ENCODE results near the gene POU3F1. TPM values are rescaled to one million over a fixed set of nuclear protein-coding genes. Genes with fewer than 3 reads are reported as not detected.
A peak's percentile ranks its signal among the peaks of the same experiment; 100 is the strongest.

Gene POU3F1
- total and polyA plus RNA-seq, 4 donors, result 0.04 to 0.20 (median 0.17) TPM

- ATAC-seq (ENCODE audit: insufficient read depth, low FRiP score) (no peak), DNase-seq (peak in 1 of 3 donors; percentile 32)
- Histone ChIP-seq H3K36me3 (ENCODE audit: control insufficient read depth in 4 of 4, insufficient read depth in 4 of 4, low read length in 4 of 4) (no peaks in the 10 kb centered on the region), H3K9me3 (ENCODE audit: control insufficient read depth in 4 of 4, insufficient read depth in 3 of 4, low read length in 3 of 4) (no peaks in the 10 kb centered on the region), H3K27me3 (ENCODE audit: control insufficient read depth in 3 of 3, insufficient read depth in 3 of 3, low read length in 2 of 3) (no peaks in the 10 kb centered on the region), H3K27ac (ENCODE audit: low read depth in 1 of 2, low read length in 1 of 2) (peak overlapping the region in 1 of 2 donors; percentile 43), H3K4me1 (ENCODE audit: control insufficient read depth in 5 of 5, insufficient read depth in 5 of 5, low read length in 5 of 5) (peaks cover 0 to 44% (median 27%) of the 10 kb centered on the region in 5 donors), H3K9ac (ENCODE audit: insufficient read depth in 1 of 2, low read length in 2 of 2) (peak overlapping the region in 1 of 2 donors; percentile 76), H3K4me3 (peak overlapping the region; percentile 63)
- TF ChIP-seq, protein P1, sequence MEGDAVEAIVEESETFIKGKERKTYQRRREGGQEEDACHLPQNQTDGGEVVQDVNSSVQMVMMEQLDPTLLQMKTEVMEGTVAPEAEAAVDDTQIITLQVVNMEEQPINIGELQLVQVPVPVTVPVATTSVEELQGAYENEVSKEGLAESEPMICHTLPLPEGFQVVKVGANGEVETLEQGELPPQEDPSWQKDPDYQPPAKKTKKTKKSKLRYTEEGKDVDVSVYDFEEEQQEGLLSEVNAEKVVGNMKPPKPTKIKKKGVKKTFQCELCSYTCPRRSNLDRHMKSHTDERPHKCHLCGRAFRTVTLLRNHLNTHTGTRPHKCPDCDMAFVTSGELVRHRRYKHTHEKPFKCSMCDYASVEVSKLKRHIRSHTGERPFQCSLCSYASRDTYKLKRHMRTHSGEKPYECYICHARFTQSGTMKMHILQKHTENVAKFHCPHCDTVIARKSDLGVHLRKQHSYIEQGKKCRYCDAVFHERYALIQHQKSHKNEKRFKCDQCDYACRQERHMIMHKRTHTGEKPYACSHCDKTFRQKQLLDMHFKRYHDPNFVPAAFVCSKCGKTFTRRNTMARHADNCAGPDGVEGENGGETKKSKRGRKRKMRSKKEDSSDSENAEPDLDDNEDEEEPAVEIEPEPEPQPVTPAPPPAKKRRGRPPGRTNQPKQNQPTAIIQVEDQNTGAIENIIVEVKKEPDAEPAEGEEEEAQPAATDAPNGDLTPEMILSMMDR (IDR thresholded peaks at IDR 0.05; ENCODE audit: control extremely low read depth, extremely low read depth), result no peak
- 5 to 9% methylated on average over 26 of the region's 26 CpGs for WGBS, 2 donors
These were observed 42.1 kb downstream of the POU3F1 start for GRCh38 chr1:38004284-38005108.

DNA sequence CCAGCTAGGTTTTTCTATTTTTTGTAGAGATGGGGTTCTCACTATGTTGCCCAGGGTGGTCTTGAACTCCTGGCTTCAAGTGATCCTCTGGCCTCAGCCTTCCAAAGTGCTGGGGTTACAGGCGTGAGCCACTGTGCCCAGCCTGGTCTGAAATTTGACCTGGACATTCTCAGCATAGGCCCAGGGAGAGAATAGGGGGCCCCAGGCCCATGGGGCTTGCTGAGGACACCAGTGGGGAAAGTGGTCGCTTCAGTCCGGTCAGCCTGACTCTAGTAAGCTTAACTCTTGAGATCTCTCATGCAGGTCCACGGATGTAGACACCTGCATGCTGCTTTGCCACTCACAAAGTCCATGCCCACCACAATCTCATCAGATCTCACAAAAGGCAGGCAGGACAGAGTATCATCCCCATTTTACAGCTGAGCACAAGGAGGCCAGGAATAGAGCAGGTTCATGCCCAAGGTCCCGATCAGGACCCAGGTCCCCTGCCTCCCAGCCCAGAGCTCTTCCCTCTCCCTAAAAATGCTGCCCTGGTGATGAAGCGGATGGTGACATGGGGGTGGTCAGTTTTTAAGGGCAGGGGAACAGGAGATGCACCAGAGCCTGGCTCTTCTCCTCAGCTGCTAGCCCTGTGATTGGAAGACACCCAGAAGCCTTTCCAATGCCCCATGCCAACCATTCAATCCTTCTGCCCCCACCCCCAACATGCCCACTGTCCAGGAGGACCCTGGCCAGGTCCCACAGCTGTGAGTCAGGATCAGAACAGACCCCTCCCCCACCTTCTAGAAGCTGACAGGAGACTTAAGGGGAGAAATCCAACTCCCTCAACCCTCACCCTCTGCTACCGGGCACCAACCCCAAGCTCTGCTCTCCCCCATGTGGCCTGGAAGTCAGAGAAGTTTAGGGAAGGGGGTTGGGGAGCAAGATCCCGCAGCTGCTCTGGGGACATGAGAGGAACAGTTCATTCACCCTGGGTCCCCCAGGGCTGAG lies 43.0 kb downstream of the POU3F1 start:
- TF ChIP-seq, protein P1 (IDR thresholded peaks at IDR 0.05; ENCODE audit: control extremely low read depth, extremely low read depth), result no peak
- H3K36me3 ChIP-seq (ENCODE audit: control insufficient read depth in 4 of 4, insufficient read depth in 4 of 4, low read length in 4 of 4), result peaks cover 0 to 3% (median 1%) of the 10 kb centered on the region in 4 donors
- peaks cover 0 to 54% (median 34%) of the 10 kb centered on the region in 5 donors for H3K4me1 ChIP-seq (ENCODE audit: control insufficient read depth in 5 of 5, insufficient read depth in 5 of 5, low read length in 5 of 5)
- H3K9ac ChIP-seq (ENCODE audit: insufficient read depth in 1 of 2, low read length in 2 of 2), result no peak overlapping the region
- peaks cover 0 to 2% (median 0%) of the 10 kb centered on the region in 4 donors for H3K9me3 ChIP-seq (ENCODE audit: control insufficient read depth in 4 of 4, insufficient read depth in 3 of 4, low read length in 3 of 4)
- peak overlapping the region; percentile 63 for H3K4me3 ChIP-seq
- 70 to 80% methylated on average over 8 of the region's 8 CpGs for WGBS, 2 donors
- ATAC-seq (ENCODE audit: insufficient read depth, low FRiP score) (no peak), DNase-seq (no peak)
- H3K27ac ChIP-seq (ENCODE audit: low read depth in 1 of 2, low read length in 1 of 2), result peak overlapping the region in 1 of 2 donors; percentile 9
- H3K27me3 ChIP-seq (ENCODE audit: control insufficient read depth in 3 of 3, insufficient read depth in 3 of 3, low read length in 2 of 3), result no peaks in the 10 kb centered on the region

DNA sequence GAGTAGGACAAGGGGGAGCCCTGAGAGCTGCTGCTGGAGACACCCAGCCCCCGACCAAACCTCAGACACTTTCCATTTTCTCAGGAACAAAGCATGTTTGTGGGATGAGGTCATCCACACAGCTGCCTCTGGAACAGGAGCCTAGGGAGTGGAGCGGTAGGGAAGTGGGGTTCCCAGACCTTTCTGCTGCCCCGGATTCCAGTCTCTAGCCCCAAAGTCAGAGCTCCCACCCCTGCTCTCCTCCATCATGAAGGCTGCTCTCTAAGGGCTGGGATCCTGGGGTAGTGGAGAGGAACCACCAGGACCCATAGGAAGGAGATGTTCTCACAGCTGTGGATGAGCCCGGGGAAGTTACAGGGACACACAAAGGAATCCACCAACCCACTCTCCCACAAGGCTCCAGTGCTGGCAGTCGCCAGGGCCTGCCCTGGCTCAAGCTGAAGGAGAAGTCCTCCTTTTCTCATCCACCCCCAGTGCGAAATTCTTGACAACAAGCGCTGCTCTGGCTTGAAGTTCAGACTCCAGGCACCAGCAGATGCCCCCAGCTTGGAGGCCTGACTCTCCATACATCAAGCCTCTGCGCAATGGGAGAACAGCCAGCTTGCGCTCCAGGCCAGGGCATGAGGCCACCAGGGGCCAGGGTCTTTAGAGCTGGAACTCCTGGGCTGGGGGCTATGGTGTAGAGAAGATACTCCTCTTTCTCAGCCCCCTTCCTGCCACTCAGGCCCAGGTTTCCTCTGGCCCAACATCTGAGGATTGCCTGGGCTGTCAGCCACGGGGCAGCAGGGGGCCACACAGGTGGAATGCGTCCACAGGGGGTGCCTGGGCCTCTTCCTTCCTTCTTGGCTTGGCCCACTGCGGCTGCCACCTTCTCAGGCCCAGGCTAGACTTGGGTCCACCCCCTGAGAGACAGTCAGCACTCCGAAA lies 45.8 kb downstream of the POU3F1 start:
- Histone ChIP-seq H3K4me3 (no peak overlapping the region), H3K27ac (ENCODE audit: low read depth in 1 of 2, low read length in 1 of 2) (peak overlapping the region; percentile 75 to 95), H3K36me3 (ENCODE audit: control insufficient read depth in 4 of 4, insufficient read depth in 4 of 4, low read length in 4 of 4) (peaks cover 0 to 10% (median 8%) of the 10 kb centered on the region in 4 donors), H3K9ac (ENCODE audit: insufficient read depth in 1 of 2, low read length in 2 of 2) (no peak overlapping the region), H3K27me3 (ENCODE audit: control insufficient read depth in 3 of 3, insufficient read depth in 3 of 3, low read length in 2 of 3) (no peaks in the 10 kb centered on the region), H3K4me1 (ENCODE audit: control insufficient read depth in 5 of 5, insufficient read depth in 5 of 5, low read length in 5 of 5) (peaks cover 0 to 64% (median 35%) of the 10 kb centered on the region in 5 donors), H3K9me3 (ENCODE audit: control insufficient read depth in 4 of 4, insufficient read depth in 3 of 4, low read length in 3 of 4) (peaks cover 0 to 2% (median 0%) of the 10 kb centered on the region in 4 donors)
- TF ChIP-seq, protein P1 (IDR thresholded peaks at IDR 0.05; ENCODE audit: control extremely low read depth, extremely low read depth), result no peak
- ATAC-seq (ENCODE audit: insufficient read depth, low FRiP score) (no peak), DNase-seq (peak; percentile 73 to 84 (median 81))
- WGBS, 2 donors, result 37 to 47% methylated on average over 13 of the region's 13 CpGs

Measured in lung (tissue), 12 donors.